CMK (cell line): ENCODE measurements around the gene SLC25A21.
"Not testable (repeated sequence)": the region's sequence is repeated elsewhere in the genome, so short reads cannot be mapped to it uniquely, and the experiment has no call there.

Source experiments
- DNase-seq: peaks from one replicate; pipeline ENCODE4 v3.0.0-alpha.2; 2010; ENCODE audit warnings: low read depth

Gene SLC25A21

DNA sequence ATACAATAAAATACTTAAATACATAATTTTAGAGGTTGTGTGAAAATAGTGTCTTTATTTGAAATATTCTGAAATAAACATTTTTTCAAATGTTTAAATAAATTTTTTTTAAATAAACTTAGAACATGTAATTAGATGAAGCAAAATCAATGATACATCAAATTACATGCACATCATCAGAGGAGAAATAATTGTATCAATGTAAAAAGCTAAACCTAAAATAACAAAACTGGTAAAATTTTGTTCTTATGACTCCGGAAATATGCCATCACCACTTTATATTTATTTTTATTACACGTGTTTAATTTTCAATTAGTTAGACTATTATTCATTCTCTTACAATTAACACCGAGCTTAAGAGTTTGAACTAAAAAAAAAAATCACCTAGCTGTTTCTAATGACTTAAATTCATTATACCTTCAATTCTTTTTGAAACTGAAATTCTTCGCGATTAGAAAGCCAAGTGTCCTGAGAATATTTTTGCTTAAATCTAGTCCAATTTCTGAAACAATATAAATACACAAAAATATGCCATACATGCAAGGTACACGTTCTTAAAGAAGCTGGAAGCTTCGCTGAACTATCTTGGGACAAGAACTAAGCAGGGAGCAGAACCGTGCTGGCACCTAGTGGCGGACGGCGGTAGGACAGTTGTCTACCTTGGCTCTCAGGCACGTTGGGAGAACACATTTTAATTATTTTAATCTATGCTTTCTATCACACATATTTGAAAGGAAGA lies 230.5 kb downstream of the SLC25A21 start:
- DNase-seq: peak; percentile 34

DNA sequence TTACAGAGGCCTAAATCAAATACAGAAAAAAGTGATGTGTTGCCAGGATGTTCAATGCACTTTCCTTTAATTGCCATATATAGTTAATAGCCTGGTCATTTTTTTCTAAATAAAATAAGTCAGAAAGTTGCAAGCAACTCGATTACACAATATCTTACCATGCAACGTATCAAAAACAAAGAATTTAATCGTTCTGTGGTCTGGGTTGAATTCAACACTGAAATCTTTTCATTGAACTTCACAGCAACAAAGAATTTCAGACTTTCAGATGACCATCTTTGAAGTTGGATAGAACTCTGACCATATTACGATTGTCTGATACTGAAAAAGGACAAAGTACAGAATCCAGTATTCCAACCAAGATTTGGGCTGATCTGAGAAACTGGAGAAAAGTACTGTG lies 231.9 kb downstream of the SLC25A21 start:
- no peak for DNase-seq

GRCh38 chr14:36939265-36939664 lies 233.1 kb downstream of the SLC25A21 start:
- no peak for DNase-seq

GRCh38 chr14:36938678-36939077 lies 233.7 kb downstream of the SLC25A21 start:
- DNase-seq: no peak

DNA sequence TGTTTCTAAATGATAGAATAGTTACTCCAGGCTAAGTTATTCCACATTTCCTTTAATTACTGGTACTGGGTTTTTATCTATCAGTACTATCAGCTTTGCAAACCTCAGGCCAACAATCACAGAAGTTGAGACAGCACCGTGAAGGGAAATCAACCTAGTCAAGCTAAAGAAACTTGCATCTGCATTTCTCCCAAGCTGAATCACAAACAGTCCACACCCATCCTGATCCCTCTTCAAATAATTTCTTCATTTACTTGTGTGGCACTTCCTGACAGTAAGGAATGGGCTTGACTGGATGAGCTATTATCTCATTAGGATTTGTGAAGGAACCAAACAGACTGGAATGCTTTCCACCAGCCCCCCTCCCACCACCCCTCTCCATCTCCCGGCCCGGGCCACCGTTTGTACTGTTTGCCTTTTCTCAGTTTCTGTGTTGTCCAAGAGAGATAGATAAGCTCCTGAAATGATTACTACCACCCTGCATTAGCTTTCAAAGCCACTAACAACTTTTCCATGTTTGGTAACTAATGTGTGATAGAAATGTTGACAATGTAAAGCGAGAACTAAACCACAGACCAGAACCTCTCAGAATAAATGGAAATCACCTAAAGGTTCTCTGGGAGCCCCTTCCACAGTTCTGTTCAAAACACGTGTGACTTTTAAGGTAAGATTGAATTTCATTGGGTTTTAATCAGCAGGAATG lies 236.3 kb downstream of the SLC25A21 start:
- no peak for DNase-seq

- DNase-seq: no peak
These were observed 238.1 kb downstream of the SLC25A21 start for GRCh38 chr14:36934304-36934703.

- no peak for DNase-seq
These were observed 240.6 kb downstream of the SLC25A21 start for GRCh38 chr14:36931791-36932190.

DNA sequence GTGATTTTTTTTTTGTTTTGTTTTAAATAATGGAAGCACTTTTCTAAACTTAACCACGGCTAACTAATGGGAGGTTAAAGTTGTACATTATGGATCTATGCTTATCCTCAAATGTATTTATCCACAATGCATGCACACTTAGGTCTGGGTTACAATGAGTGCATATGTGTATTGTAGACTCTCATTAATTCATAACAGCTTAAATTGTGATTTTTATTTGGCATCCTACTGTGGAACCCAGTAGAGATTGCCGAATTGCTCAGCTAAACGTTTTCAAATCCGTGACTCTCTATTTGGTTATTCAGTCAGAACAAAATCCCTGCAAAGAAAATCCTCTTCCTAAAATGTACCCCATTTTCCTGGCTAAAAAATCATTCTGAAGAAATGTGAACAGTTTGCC lies 244.0 kb downstream of the SLC25A21 start:
- no peak for DNase-seq

- DNase-seq: no peak
These were observed 247.3 kb downstream of the SLC25A21 start for GRCh38 chr14:36925094-36925493.

- no peak for DNase-seq
These were observed 255.7 kb downstream of the SLC25A21 start for GRCh38 chr14:36916668-36917067.

- no peak for DNase-seq
These were observed 257.3 kb downstream of the SLC25A21 start for GRCh38 chr14:36915081-36915480.

DNA sequence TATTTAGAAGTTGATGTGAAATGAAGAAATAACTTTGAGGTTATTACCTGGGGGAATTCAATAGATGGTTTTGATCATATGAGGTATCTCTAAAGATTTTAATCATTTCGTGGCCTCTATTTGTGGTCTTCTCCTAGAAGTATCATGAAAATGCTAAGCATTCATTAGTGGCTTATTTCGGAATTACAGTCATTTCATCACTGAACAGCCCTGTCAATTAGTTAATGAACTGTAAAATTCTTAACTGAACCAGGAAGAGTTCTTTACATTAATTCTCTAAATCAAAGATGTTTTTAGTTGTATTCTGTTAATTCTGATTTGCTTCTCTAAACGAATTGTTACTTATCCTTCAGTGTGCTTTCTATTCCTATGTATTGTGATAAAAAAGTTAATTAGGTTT lies 261.8 kb downstream of the SLC25A21 start:
- DNase-seq: no peak

DNA sequence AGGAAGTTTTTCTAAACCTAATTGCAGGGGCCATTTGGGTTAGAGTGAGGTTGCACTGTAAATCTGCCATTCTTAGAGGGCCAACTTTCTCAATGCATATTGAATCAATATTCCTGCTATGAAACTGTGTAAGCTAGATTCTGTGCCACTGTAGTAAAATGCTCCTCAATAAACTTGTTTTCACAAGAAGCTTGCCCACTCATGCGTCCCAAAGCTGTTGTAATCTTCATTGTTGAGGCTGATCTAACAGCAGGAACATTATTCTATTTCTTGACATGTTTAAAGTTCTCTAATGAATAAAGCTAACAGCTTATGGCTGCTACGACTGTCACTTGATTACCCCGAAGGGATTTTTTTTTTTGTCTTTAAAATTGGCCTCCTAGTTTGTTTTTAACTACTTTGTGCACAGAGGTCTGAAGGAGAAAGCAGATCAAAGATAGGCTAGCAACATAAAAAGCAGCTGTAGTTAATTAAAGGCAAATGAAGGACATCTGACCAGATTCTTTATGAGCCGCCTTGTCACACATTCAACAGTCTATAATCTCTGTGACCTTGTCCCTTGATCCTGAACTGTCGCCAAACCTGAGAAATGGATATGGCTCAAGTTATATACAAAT lies 267.0 kb downstream of the SLC25A21 start:
- no peak for DNase-seq

DNA sequence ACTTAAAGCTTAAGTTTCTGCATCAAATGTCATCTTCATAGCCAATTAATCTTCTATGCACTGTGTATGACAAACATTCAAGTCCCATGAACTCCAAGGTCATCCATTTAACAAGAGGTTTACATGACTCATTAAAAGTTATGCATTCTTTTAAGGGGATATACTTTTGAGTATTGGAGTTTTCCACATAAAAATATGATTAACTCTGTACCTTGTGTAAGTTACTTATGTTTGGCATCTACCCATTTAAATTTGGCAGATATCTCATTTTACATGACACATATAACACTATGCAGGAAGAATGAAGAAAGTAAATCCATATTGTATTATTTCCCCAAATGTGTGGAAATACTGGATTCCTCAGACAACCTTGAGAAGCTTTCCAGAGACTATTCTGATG lies 270.5 kb downstream of the SLC25A21 start:
- no peak for DNase-seq

GRCh38 chr14:36900846-36901245 lies 271.6 kb downstream of the SLC25A21 start:
- DNase-seq: no peak

- DNase-seq: not testable (repeated sequence)
These were observed 276.1 kb downstream of the SLC25A21 start for GRCh38 chr14:36896300-36896699.

- DNase-seq: no peak
These were observed 288.4 kb downstream of the SLC25A21 start for GRCh38 chr14:36884049-36884448.

- DNase-seq: no peak
These were observed 292.1 kb downstream of the SLC25A21 start for GRCh38 chr14:36880276-36880675.

GRCh38 chr14:36879558-36879957 lies 292.8 kb downstream of the SLC25A21 start:
- DNase-seq: no peak

DNA sequence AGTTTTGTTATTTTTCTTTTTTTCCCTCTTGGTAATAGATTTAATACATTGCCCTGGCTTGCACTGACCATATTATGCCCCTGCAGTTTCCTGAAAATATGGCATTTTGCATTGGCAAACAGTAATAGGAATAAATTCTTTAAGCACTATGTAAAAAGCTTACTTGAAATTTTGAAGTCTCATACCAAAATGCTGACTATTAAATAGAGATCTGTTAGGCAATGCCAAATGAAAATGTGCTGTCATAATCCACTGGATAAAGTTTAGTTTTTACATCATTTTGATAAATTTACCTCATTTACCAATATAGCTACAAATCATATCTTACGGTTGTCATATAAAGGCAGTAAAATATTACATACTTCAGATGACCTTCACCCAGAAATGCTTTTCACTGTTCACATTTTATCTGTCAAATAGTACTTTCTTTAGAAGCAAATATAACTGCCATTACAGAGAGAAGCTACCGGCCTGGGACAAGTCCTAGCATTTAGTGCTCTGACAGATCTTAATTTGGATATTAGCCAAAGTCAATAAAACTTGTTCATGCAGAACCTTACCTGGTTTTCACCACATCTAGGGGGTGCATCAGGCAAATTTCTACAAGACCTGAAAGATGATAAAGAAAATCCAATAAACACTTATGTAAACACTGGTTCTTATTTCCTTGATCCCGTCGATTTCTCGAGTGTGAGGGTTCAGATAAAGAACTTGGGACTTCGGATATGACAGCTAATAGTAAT lies 297.8 kb downstream of the SLC25A21 start:
- no peak for DNase-seq

DNA sequence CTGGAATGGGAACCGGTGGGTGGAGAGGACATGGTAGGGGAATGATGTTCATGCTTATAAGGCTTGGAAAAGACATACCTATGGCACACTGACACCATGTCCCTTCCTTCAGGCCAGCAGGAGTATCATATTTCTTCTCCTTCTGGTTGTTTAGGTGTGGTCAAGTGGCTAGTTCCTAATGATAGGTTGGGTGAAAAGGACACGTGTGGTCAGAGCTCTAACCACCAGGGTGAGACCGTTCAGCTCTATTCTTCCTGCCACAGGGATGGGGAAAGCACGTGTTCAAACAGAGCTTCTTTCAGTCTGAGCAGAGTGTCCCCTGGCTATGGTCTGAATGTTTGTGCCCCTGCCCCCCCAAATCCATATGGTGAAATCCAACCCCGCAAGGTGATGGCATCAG lies 301.6 kb downstream of the SLC25A21 start:
- no peak for DNase-seq

DNA sequence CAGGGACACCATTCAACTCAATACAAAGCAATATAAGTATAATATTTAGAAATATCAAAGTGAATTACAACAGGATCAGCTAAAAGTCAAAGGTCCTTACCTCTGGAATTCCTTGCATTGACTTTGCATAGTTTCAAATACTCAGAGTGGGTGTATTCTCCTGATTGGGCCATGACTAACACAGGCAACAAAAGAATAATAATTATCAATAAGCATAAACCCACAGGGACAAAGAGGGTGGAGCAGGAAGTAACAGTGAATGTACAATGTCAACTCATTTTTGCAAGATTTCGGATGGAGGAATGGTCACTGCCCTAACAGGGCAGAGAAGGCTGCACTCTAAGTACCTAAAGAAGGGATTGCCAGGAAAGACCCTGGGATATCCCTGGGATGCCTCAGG lies 303.3 kb downstream of the SLC25A21 start:
- no peak for DNase-seq

GRCh38 chr14:36866867-36867266 lies 305.5 kb downstream of the SLC25A21 start:
- DNase-seq: no peak
